Measurements from ENCODE around the gene CELF2. TPM values are rescaled to one million over a fixed set of nuclear protein-coding genes. Genes with fewer than 3 reads are reported as not detected.

The CELF2 gene
- total and polyA plus RNA-seq, 9 of the 15 experiments (the other 6 are each of a cell fraction or from before 2014, with no cell fraction given): 4.0 to 20.3 (median 11.1) TPM

- TF ChIP-seq E4F1 (CRISPR knock-in tag; IDR thresholded peaks at IDR 0.05; ENCODE audit: borderline replicate concordance) (no peak), CEBPG (CRISPR knock-in tag; IDR thresholded peaks at IDR 0.05) (no peak), CEBPG (tag; conservative IDR thresholded peaks at IDR 0.05 in 1 of 2, IDR thresholded peaks at IDR 0.05 in 1 of 2) (no peak), FOXA1 (IDR thresholded peaks at IDR 0.05; ENCODE audit: borderline replicate concordance) (no peak), SMARCA4 (IDR thresholded peaks at IDR 0.05) (no peak), ARID1B (IDR thresholded peaks at IDR 0.05) (no peak), POLR2AphosphoS5 (IDR thresholded peaks at IDR 0.05; ENCODE audit: control insufficient read depth, insufficient read depth, low read depth, low read length) (no peak)
Observed at GRCh38 chr10:11025978-11026377, 8.3 kb downstream of the CELF2 start (continued).

- DNase-seq (ENCODE audit: extremely low read depth in 1 of 4, low spot score in 3 of 4) (peak in 1 of 4 experiments; percentile 10), ATAC-seq (no peak), FAIRE-seq (no peak)
- ChIA-PET CTCF (ENCODE audit: low intra/inter-chr PET ratio) (no interaction called here), POLR2A (no interaction called here)
- Histone ChIP-seq H3K4me1 (replicated peaks in 1 of 2; ENCODE audit: control insufficient read depth in 2 of 2, insufficient read depth in 2 of 2, low read length in 2 of 2) (no peaks in the 10 kb centered on the region), H3K9me1 (ENCODE audit: control insufficient read depth, insufficient read depth, low read length) (no peaks in the 10 kb centered on the region), H4K20me1 (replicated peaks; ENCODE audit: control insufficient read depth, insufficient read depth, low read length) (no peaks in the 10 kb centered on the region), H2AFZ (ENCODE audit: low read depth, low read length) (no peak overlapping the region), H3K27me3 (ENCODE audit: control insufficient read depth in 2 of 2, insufficient read depth in 2 of 2, low read length in 2 of 2) (peaks cover 8 to 11% of the 10 kb centered on the region in 2 experiments; a peak in 3 of 5 replicates), H3K27ac (ENCODE audit: extremely low read depth, low read depth, low read length) (no peak overlapping the region), H3K79me2 (ENCODE audit: control insufficient read depth, insufficient read depth, low read length) (no peaks in the 10 kb centered on the region), H3K36me3 (ENCODE audit: control insufficient read depth, insufficient read depth, low read length) (no peaks in the 10 kb centered on the region), H3K9me3 (replicated peaks; ENCODE audit: control insufficient read depth, insufficient read depth, low read depth, low read length) (no peaks in the 10 kb centered on the region), H3K9ac (ENCODE audit: insufficient read depth in 1 of 2, low read depth in 2 of 2, low read length in 2 of 2) (no peak overlapping the region), H3K4me3 (no peak overlapping the region), H3K4me2 (ENCODE audit: insufficient read depth, low read length) (no peak overlapping the region)
- 4% methylated on average over 7 of the region's 7 CpGs for WGBS (ENCODE audit: insufficient coverage, low coverage, missing lambda C conversion rate)
- intact Hi-C loops (cut with micrococcal nuclease) (no loop called here), in situ Hi-C loops (cut with MboI) (loop anchor here (25.0 kb wide), 1 partner anchor 1689 kb away; no protein-coding TSS in a partner anchor)
- no TSS peak for BruUV-seq (replicated peaks)
- TF ChIP-seq KAT7 (CRISPR knock-in tag; IDR thresholded peaks at IDR 0.05; ENCODE audit: borderline replicate concordance) (no peak), ARHGAP35 (IDR thresholded peaks at IDR 0.05; ENCODE audit: partially characterized antibody) (no peak), LCOR (CRISPR knock-in tag; IDR thresholded peaks at IDR 0.05) (0 out of 2 replicates have a peak, but pooled peaks have one; percentile 18), CUX1 (CRISPR knock-in tag; IDR thresholded peaks at IDR 0.05) (no peak), IRF2 (CRISPR knock-in tag; IDR thresholded peaks at IDR 0.05) (no peak), ZKSCAN8 (CRISPR knock-in tag; IDR thresholded peaks at IDR 0.05) (no peak), PCBP1 (IDR thresholded peaks at IDR 0.05; ENCODE audit: low read depth, low read length, poor library complexity, severe bottlenecking) (no peak), HDGF (IDR thresholded peaks at IDR 0.05) (no peak), NFIC (IDR thresholded peaks at IDR 0.05) (no peak)
Observed at GRCh38 chr10:11026773-11027172, 9.1 kb downstream of the CELF2 start.

Data from K562 (cell line).